CD4-positive, alpha-beta T cell treated with Interleukin-15 for 4 hours (primary cell): Measurements from ENCODE around the gene KLK11.

Experiments
- DNase-seq: peaks from one replicate; pipeline ENCODE4 v3.0.0-alpha.2; 2020; ENCODE audit warnings: low spot score

KLK11 gene

DNA sequence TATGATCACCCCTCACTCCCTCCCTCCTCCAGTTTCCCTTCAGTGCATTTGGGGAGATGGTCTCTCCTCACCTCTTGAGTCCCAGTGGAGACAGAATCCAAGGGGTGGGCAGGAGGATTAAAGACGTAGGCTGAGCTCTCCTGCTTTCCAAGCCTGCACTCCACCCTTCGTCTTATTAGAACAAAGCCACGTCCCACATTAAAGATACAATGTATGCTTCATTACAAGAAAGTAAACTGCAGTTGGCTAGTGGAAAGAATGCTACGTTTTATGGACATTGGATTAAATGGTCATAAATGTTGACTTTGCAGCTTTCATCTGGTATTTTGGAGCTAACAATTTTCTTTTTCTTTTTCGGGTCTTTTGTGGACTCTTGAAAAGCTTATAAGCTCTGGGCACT, 1.5 kb upstream of the KLK11 start:
- DNase-seq = no peak

- DNase-seq = no peak
Observed at GRCh38 chr19:51027126-51027806, 850 bp upstream of the KLK11 start.

GRCh38 chr19:51025809-51026553, 435 bp downstream of the KLK11 start:
- no peak for DNase-seq

DNA sequence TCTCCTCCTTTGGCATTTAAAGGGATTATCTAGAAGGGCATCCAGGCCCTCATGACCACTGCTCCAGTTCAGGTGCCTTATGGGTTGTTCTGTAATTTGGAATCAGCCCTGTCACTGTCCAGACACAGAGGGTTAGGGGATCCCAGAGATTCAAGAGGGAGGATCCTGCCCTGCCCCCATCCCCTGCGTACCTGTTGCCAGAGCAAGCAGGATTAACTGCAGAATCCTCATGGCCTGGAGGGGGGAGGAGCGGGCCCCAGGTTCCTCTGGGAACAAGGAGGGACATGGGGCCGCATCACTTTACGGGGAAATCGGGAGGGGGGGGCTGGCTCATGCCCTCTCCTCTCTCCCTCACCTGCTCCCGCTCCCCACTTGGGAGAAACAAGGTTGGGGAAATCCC, 1.0 kb downstream of the KLK11 start:
- no peak for DNase-seq

DNA sequence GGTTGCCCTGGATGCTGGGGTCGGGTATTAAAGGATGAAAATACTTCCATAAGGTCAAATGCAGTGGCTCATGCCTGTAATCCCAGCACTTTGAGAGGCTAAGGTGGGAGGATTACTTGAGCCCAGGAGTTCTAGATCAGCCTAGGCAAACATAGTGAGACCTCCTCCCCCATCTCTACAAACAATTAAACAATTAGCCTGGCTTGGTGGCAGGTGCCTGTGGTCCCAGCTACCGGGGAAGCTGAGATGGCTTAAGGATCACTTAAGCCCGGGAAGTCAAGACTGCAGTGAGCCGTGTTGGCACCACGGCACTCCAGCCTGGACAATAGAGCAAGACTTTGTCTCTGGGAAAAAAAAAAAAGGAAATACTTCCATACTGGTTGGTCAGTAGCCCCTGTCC, 1.5 kb downstream of the KLK11 start:
- no peak for DNase-seq

DNA sequence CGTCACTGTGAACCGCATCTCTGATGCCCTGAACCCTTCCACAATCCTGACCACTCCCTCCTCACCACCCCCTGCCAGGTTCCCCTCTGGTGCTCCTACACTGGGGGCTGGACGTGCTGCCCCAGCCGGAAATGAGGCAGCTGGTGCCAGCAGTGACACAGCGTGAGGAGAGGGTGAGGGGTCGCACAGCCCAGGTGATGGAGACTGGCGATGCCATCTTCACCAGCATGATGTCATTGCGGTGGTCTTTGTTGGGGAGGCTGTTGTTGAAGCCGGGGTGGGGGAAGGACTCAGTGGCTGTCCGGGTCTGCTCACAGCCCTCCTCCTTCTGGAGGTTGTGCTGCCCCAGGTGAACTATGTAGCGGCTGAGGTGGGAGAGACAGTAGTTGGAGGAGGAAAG, 2.5 kb downstream of the KLK11 start:
- no peak for DNase-seq

GRCh38 chr19:51022526-51022925, 3.9 kb downstream of the KLK11 start:
- no peak for DNase-seq

DNA sequence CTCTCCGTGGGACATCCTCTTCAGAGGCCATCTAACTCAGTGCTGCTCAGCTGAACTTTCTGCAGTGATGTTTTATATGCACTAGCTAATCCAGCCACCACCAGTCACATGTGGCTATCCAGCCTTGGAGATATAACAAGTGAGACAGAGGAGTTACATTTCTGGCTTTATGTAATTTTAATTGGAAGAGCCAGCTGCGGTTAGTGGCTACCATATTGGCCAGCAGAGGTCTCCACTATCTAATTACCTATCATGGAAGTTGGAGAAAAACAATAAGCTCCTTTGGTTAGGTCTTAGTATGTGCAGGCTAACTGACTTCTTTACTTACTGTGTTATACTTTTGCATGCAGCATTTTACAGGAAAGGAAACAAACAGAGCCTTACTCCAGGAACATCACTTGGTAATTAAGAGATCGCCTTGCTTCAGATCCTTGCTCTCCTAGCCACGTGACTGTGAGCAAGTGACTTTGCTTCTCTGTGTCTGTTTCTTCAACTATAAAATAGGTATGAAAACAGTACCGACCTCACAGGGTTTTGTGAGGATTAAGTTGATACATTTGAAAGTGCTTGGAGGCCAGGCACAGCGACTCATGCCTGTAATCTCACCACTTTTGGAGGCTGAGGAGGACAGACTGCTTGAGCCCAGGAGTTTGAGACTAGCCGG, 5.3 kb downstream of the KLK11 start:
- DNase-seq = peak; percentile 10

DNA sequence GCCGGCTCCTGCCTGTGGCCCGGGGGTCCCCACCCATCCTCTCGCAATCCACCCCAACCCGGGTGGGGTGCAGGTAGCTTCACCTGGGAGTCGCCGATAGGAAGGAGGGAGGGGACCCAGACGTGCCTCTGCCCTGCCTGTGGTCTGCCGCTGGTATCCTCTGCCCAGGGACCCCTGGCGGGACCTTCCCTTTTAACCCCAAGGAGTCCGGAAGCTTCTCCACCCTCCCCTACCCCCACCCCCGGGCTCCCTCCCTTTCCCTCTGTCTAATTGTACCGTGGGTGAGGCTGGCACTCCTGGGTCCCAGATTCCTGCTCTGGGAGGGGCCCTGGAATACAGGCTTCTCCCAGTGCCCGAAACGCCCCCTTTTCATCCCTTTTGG, 6.9 kb downstream of the KLK11 start, which contains the start of gene KLK10:
Gene KLK10, minus strand, starts transcription at position 166 of the 382 bp plus-strand sequence. CDS start 579 bp downstream, outside the sequence.
- no peak for DNase-seq

DNA sequence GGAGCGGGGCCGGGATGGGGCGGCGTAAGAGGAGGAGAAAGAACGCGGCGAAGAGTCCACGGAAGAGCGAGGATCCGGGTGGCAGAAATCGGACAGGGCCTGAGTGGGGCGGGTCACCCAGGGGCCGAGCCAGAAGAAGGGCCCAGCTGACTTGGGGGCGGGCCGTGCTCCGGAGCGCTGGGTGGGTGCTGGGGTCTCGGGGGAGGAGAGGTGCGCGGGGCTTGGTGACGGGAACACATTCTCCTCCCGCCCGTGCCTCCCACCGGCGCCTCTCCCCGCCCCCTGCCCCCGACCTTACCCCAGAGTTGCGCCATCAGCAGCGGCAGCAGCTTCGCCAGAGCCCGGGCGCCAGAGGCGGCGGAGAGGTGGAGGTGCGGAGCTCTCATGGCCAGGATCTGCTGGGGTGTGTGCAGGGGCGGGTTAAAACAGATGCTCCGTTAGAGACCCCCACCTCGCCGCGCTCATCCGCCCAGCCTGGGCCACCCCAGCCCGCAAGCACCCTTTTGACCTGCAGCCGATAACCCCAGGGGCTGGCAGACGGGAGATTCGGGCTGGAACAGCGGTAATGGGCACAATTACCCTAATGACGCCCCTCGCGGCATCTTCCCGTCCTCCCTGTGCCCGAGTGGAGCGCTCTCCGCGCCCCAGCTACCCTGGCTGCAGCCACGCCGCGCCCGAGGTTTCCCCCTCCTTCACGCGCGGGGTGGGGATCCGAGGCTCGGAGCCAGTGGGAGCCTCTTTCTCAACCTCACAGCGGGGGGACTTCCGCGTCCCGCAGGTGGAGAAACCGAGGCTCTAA, 7.5 kb downstream of the KLK11 start:
- no peak for DNase-seq

DNA sequence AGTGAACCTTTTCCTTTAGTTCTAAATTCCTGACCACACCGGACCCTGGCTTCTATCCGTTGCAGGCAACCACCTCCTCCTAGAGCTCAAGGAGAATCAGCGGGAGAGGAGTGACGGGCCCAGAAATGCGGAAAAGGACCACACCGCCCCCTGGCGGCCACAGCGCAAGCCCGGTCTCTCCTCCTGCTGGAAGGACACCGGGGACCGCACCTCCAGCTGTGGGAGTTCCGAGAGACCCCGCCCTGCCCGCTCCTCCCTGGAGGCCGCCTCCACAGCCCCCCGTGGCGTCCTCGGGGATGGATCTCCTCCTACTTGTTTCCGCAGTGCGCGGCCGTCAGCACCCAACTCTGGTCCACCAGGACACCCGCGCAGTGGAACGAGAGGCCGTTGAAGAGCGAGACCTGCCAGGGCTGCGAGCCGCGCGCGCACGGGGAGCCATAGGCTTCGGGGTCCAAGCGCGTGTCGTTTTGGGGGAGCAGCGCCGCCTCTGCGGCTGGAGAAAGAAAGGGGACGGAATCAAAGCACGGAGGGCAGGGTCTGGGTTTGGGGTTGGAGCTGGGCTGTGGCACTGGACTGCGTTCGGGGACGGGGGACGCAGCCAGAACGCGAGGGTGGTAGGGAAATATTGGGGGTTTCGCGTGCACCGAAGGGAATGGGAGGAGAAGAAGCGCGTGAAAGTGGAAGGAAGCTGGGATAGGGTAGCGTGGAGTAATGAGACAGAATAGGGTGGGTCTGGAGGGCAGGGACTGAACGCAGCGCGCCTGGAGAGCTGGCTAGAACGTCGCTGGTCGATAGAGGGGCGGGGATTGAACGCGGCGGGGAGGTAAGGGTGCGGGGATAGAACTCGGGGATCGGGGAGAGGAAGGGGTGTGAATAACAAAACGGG, 9.4 kb downstream of the KLK11 start:
- DNase-seq = peak; percentile 29

GRCh38 chr19:51015691-51016267, 10.6 kb downstream of the KLK11 start:
- DNase-seq = no peak

DNA sequence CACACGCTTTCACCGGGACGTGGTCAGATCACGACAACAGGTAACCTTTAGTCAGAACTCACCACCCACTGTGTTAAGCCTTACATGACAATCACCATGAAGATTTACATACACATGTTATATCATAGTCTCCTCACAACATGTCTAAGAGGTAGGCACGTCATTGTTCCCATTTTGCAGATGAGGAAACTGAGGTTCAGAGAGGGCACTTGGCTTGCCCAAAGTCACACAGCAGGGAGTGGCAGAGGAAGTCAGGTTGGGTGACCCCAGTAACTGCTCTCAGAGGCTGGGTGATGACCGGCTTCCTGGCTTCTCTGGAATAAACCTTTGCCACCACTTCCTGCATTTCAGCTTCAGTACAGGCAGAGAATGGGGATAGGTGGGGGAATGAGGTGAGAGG, 12.2 kb downstream of the KLK11 start:
- no peak for DNase-seq

- DNase-seq = no peak
Observed at GRCh38 chr19:51012661-51013190, 13.7 kb downstream of the KLK11 start.

- no peak for DNase-seq
Observed at GRCh38 chr19:51010066-51010795, 16.2 kb downstream of the KLK11 start.

GRCh38 chr19:51009061-51009891, 17.1 kb downstream of the KLK11 start:
- DNase-seq = no peak

GRCh38 chr19:51007488-51007887, 18.9 kb downstream of the KLK11 start:
- no peak for DNase-seq

DNA sequence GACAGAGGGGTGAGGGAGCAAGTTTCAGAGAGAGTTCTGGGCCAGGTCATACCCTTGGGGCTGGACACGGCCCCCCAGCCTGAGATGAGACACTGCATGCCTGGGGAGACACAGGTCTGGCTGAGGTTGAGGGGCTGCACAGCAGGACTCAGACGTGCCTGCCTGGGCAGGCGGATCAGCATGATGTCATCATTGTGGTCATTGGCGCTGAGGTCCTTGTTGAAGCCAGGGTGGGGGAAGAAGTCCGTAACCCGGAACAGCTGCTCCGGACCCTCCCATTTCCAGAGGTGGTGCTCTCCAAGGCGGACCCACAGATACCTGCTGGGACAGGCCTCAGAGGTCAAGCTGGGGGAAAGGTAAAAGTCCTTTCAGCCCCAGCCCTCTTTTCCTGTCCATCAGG, 20.0 kb downstream of the KLK11 start:
- no peak for DNase-seq

DNA sequence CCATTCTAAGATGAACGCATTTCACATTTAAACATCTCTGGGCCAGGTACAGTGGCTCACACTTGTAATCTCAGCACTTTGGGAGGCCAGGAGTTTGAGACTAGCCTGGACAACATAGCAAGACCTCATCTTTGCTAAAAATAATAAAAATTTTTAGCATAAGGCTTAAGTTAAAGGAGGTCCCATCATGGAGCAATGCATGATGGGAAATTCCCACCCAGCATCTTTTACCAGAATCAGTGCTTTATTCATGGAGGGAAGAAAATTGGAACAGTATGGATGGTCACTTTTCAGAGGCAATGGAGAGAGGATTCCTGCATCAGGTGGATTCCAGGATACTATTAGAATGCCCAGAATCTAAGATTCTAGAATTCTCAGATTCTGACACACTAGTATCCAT, 21.2 kb downstream of the KLK11 start:
- DNase-seq = no peak
